Measurements from ENCODE around the gene LRR1. TPM values are rescaled to one million over a fixed set of nuclear protein-coding genes. Genes with fewer than 3 reads are reported as not detected.

The LRR1 gene
- total and polyA plus RNA-seq, 3 donors from 2014 or later: 23.8 to 85.7 (median 35.8) TPM

GRCh38 chr14:49659526-49660455 lies 61.1 kb downstream of the LRR1 start:
- H3K27me3 ChIP-seq: no peaks in the 10 kb centered on the region
- H3K9me3 ChIP-seq: no peaks in the 10 kb centered on the region
- no peaks in the 10 kb centered on the region for H3K36me3 ChIP-seq (ENCODE audit: low read depth, missing control alignments)
- 88 to 96% methylated on average over 2 of the region's 2 CpGs for WGBS, 2 donors
- TF ChIP-seq CTCF (IDR thresholded peaks at IDR 0.05) (no peak), POLR2A (IDR thresholded peaks at IDR 0.05) (no peak)
- H3K27ac ChIP-seq: no peak overlapping the region
- intact Hi-C loops (cut with DNase I; ENCODE audit: low total_unique reads): no loop called here
- no peak overlapping the region for H3K4me3 ChIP-seq
- no peaks in the 10 kb centered on the region for H3K4me1 ChIP-seq
- no peak for DNase-seq

Small RNAs within 50 kb of the gene (small RNA-seq; reads per million reads assigned to genes)
- 0 reads per million in 2 donors for gene AL139099.3
- 0 reads per million in 2 donors for gene AL139099.4
- gene RF00019: 0 reads per million in 2 donors
- 0 reads per million in 2 donors for gene RNA5SP384

Other genes starting within 250 kb of the LRR1 start
- gene RPS29, start 12.6 kb upstream of the LRR1 start, total RNA-seq: 1,000 to 10,000 TPM; 2,556 to 3,974 TPM
- 1,765 TPM for gene RPS29, start 12.6 kb upstream of the LRR1 start, polyA plus RNA-seq (ENCODE audit: insufficient read depth, low read depth, low replicate concordance)
- 100 to 1,000 TPM; 102 to 114 TPM for gene RPL36AL, start 21.7 kb downstream of the LRR1 start, total RNA-seq
- 193 TPM for gene RPL36AL, start 21.7 kb downstream of the LRR1 start, polyA plus RNA-seq (ENCODE audit: insufficient read depth, low read depth, low replicate concordance)
- 10 to 100 TPM; 88.8 to 89.1 TPM for gene MGAT2, start 21.9 kb downstream of the LRR1 start, total RNA-seq
- gene MGAT2, start 21.9 kb downstream of the LRR1 start, polyA plus RNA-seq (ENCODE audit: insufficient read depth, low read depth, low replicate concordance): 58.3 TPM
- 10 to 100 TPM; 15.3 to 18.2 TPM for gene DNAAF2, start 36.3 kb downstream of the LRR1 start, total RNA-seq
- 12.7 TPM for gene DNAAF2, start 36.3 kb downstream of the LRR1 start, polyA plus RNA-seq (ENCODE audit: insufficient read depth, low read depth, low replicate concordance)
- gene POLE2, start 89.3 kb downstream of the LRR1 start, total RNA-seq: 10 to 100 TPM in 1 of 2 donors, 1 to 10 TPM in 1; 9.0 to 13.4 TPM
- gene POLE2, start 89.3 kb downstream of the LRR1 start, polyA plus RNA-seq (ENCODE audit: insufficient read depth, low read depth, low replicate concordance): 8.2 TPM
- 10 to 100 TPM in 1 of 2 donors, 1 to 10 TPM in 1; 5.1 to 10.9 TPM for gene KLHDC1, start 94.2 kb downstream of the LRR1 start, total RNA-seq
- gene KLHDC1, start 94.2 kb downstream of the LRR1 start, polyA plus RNA-seq (ENCODE audit: insufficient read depth, low read depth, low replicate concordance): 7.6 TPM
- 10 to 100 TPM; 74.4 to 90.7 TPM for gene KLHDC2, start 169.2 kb downstream of the LRR1 start, total RNA-seq
- 127 TPM for gene KLHDC2, start 169.2 kb downstream of the LRR1 start, polyA plus RNA-seq (ENCODE audit: insufficient read depth, low read depth, low replicate concordance)